Mucosa of stomach (tissue), 1 donor: ENCODE results near the gene RNF13.

Experiments
- H3K27me3 ChIP-seq: one replicate; pipeline ENCODE4 v1.7.0; 2013; ENCODE audit warnings: mild to moderate bottlenecking, low read length; ENCODE audit not compliant: control insufficient read depth, insufficient read depth
- H3K36me3 ChIP-seq: one replicate; pipeline ENCODE4 v1.7.0; 2013; ENCODE audit warnings: low read length; ENCODE audit not compliant: control insufficient read depth, insufficient read depth
- H3K4me1 ChIP-seq: one replicate; pipeline ENCODE4 v1.7.0; 2013; ENCODE audit warnings: mild to moderate bottlenecking, low read length; ENCODE audit not compliant: control insufficient read depth, insufficient read depth
- H3K4me3 ChIP-seq: one replicate; pipeline ENCODE4 v1.7.0; 2013; ENCODE audit warnings: low read length
- H3K9ac ChIP-seq: one replicate; pipeline ENCODE4 v1.7.0; 2013; ENCODE audit warnings: mild to moderate bottlenecking, low read length, moderate library complexity
- H3K9me3 ChIP-seq: one replicate; pipeline ENCODE4 v1.7.0; 2013; ENCODE audit warnings: mild to moderate bottlenecking, low read length, moderate library complexity; ENCODE audit not compliant: control insufficient read depth
- donor health status: Pancreatic carcinoma.

The RNF13 gene

DNA sequence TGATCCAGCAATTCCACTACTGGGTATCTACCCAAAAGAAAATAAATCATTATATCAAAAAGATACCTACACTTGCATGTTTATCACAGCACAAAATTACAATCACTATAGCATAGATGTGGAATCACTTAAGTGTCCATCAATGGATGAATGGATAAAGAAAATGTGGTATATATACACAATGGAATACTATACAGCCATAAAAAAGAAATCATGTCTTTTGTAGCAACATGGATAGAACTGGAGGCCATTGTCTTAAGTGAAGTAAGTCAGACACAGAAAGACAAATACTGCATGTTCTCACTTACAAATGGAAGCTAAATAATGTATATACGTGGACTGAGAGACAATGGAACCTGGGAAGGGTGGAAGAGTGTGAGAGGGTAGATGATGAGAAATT is 185.9 kb downstream of the RNF13 start:
- Histone ChIP-seq H3K9me3 (no peaks in the 10 kb centered on the region), H3K9ac (no peak overlapping the region), H3K27me3 (no peaks in the 10 kb centered on the region)

DNA sequence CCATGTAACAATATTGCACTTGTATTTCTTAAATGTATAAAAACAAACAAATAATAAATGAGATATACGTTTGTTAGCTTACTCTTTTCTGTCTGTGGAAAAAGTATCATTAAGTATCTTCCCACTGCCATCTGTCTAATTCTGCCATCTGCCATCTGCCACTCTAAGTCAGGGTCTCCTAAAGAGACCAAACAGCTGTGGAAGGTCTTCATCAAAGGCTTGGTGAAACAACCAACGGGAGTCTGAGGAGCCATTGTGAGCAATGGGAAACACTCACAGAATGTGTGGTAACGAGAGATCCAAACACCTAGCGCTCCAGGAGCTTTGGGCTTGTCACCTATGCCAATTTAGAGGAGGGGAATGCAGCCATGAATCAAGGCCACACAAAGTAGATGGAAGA is 186.4 kb downstream of the RNF13 start:
- Histone ChIP-seq H3K9me3 (no peaks in the 10 kb centered on the region), H3K9ac (no peak overlapping the region), H3K4me1 (no peaks in the 10 kb centered on the region), H3K36me3 (no peaks in the 10 kb centered on the region), H3K4me3 (no peak overlapping the region), H3K27me3 (no peaks in the 10 kb centered on the region)

More for the DNA sequence above, 185.9 kb downstream of the RNF13 start:
- Histone ChIP-seq H3K4me3 (no peak overlapping the region), H3K4me1 (no peaks in the 10 kb centered on the region), H3K36me3 (no peaks in the 10 kb centered on the region)

DNA sequence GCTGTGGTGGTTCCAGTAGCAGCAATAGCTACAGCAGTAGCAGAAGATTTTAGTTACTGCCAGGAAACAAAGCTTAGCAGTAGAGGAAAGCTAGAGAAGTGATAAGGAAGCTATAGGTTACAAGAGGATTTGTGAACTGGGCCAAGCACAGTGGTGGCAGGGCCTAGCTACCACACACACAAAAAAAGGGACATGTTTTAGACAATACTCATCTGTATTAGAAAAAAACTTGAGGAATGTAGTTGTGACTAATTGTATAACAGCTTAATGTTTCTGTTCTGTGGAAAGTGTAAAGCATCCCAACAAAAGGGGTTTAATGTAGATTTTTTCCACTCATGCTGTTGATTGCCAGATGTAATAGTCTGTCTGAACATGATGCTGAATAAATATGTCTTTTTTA is 187.6 kb downstream of the RNF13 start:
- H3K27me3 ChIP-seq = no peaks in the 10 kb centered on the region
- H3K4me1 ChIP-seq = no peaks in the 10 kb centered on the region
- H3K9me3 ChIP-seq = no peaks in the 10 kb centered on the region
- H3K9ac ChIP-seq = no peak overlapping the region
- H3K36me3 ChIP-seq = no peaks in the 10 kb centered on the region
- no peak overlapping the region for H3K4me3 ChIP-seq

DNA sequence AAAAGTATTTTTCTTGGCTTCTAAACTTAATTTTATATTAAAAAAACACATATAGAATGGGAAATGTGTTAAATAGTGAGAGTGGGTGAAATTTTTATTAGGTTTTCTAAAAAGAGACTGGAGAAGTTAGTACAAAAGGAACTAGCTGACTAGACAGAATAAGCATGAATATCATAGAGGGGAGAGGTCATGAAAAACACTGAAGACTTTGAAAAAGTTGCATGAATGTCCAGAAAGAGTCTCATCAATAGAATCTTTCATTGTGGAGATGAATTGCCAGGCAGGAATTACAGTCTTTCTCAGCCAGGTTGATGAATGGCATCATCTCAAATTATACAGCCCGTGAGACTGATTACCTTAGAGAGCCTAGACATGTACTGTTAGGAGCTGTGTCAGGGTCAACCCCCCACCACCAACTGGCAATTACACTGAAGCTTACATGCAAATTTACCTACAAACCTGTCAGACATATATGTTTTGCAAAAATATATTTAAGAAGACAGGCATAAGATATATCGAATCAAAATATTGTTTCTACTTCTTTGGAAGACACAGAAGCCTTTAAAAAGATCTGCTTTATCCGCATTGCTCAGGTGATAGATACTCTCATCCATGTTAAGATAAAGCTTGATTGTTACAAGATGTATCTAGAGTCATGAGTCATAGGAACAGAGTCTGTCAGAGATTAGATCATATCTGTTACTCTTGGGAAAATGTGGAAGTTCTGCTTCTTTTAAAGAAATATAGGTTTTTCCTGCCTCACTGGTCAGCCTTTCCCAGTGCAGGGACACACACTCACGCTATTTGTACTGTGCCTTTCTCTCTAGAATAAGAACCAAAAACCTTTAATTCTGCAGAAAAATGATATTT is 192.5 kb downstream of the RNF13 start:
- Histone ChIP-seq H3K27me3 (no peaks in the 10 kb centered on the region), H3K9ac (no peak overlapping the region), H3K9me3 (no peaks in the 10 kb centered on the region), H3K4me3 (no peak overlapping the region), H3K36me3 (no peaks in the 10 kb centered on the region), H3K4me1 (no peaks in the 10 kb centered on the region)

DNA sequence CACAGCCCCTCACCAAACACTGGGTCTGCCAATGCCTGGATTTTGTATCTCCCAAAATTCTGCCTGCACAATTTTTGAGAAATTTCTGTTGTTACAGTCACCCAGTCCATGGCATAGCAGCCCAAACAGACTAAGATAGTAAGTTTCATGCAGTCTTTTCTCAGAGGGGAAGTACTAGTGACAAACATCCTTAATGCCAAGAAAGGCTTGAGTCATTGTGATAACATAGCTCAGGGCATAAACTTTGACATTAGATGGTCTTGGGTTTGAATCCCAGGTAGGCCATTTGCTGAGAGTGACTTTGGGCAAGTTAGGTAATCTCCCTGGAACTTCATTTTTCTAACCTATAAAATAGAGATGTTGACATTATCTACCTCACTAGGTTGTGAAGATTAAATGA is 193.8 kb downstream of the RNF13 start:
- H3K27me3 ChIP-seq = no peaks in the 10 kb centered on the region
- no peaks in the 10 kb centered on the region for H3K9me3 ChIP-seq
- no peak overlapping the region for H3K9ac ChIP-seq
- H3K4me3 ChIP-seq = no peak overlapping the region
- H3K36me3 ChIP-seq = no peaks in the 10 kb centered on the region
- H3K4me1 ChIP-seq = no peaks in the 10 kb centered on the region
